MM.1S (cell line): Measurements from ENCODE around the gene KDM4D.

ENCODE experiments used
- DNase-seq: peaks from one replicate; pipeline ENCODE4 v3.0.0-alpha.2; 2015
- H2AFZ ChIP-seq: fragments of 300-600 bp; sonication (generic); 2 replicates; pipeline ENCODE4 v1.6.0; 2016; ENCODE audit warnings: antibody characterized with exemption, low read length
- H3F3A ChIP-seq: fragments of 300-600 bp; sonication (generic); 2 replicates; pipeline ENCODE4 v1.6.1; 2016; ENCODE audit warnings: mild to moderate bottlenecking, antibody characterized with exemption, low read length, moderate library complexity, mixed read lengths; ENCODE audit not compliant: insufficient read depth
- H3K27ac ChIP-seq: fragments of 300-600 bp; sonication (generic); 2 replicates; pipeline ENCODE4 v1.5.1; 2016; ENCODE audit warnings: mild to moderate bottlenecking, low read length
- H3K27me3 ChIP-seq: fragments of 300-600 bp; sonication (generic); replicated peaks from 2 replicates; pipeline ENCODE4 v1.6.0; 2016; ENCODE audit warnings: low read length; ENCODE audit not compliant: insufficient read depth
- H3K36me3 ChIP-seq: fragments of 300-600 bp; sonication (generic); replicated peaks from 2 replicates; pipeline ENCODE4 v1.6.1; 2016; ENCODE audit warnings: mild to moderate bottlenecking, low read length, mixed read lengths; ENCODE audit not compliant: insufficient read depth
- H3K4me1 ChIP-seq: fragments of 300-600 bp; sonication (generic); 2 replicates; pipeline ENCODE4 v1.6.1; 2016; ENCODE audit warnings: low read length, mixed read lengths
- H3K4me2 ChIP-seq: fragments of 300-600 bp; sonication (generic); 2 replicates; pipeline ENCODE4 v1.6.0; 2016; ENCODE audit warnings: low read depth, low read length
- H3K4me3 ChIP-seq: fragments of 300-600 bp; sonication (generic); 2 replicates; pipeline ENCODE4 v1.5.1; 2016; ENCODE audit warnings: low read length, mixed read lengths
- H3K79me2 ChIP-seq: fragments of 300-600 bp; sonication (generic); 2 replicates; pipeline ENCODE4 v1.6.1; 2016; ENCODE audit warnings: mixed run types, low read length, mixed read lengths
- H3K9ac ChIP-seq: fragments of 300-600 bp; sonication (generic); 2 replicates; pipeline ENCODE4 v1.6.1; 2016; ENCODE audit warnings: low read length, mixed read lengths
- H3K9me2 ChIP-seq: fragments of 300-600 bp; sonication (generic); replicated peaks from 2 replicates; pipeline ENCODE4 v1.6.1; 2016; ENCODE audit warnings: mild to moderate bottlenecking, low read length, mixed read lengths; ENCODE audit not compliant: insufficient read depth
- H3K9me3 ChIP-seq: fragments of 300-600 bp; sonication (generic); replicated peaks from 2 replicates; pipeline ENCODE4 v1.6.1; 2016; ENCODE audit warnings: mild to moderate bottlenecking, low read length, mixed read lengths; ENCODE audit not compliant: insufficient read depth
- H4K20me1 ChIP-seq: fragments of 300-600 bp; sonication (generic); 2 replicates; pipeline ENCODE4 v1.6.1; 2016; ENCODE audit warnings: mild to moderate bottlenecking, low read length, moderate library complexity, mixed read lengths; ENCODE audit not compliant: insufficient read depth
- EZH2 ChIP-seq: fragments of 300-600 bp; sonication (generic); optimal IDR thresholded peaks from 2 replicates; pipeline ENCODE3; 2017; ENCODE audit warnings: low read depth, mild to moderate bottlenecking, antibody characterized with exemption, low read length, mixed read lengths
- EZH2phosphoT487 ChIP-seq: fragments of 300-600 bp; sonication (generic); IDR thresholded peaks from 2 replicates; pipeline ENCODE4 v1.6.1; 2018; ENCODE audit warnings: antibody characterized with exemption, low read length
- TF ChIP-seq, protein P1 (sequence below): fragments of 300-600 bp; sonication (generic); IDR thresholded peaks from 2 replicates; pipeline ENCODE4 v1.5.1; 2016; ENCODE audit warnings: antibody characterized with exemption, low read length, mixed read lengths

Gene KDM4D

DNA sequence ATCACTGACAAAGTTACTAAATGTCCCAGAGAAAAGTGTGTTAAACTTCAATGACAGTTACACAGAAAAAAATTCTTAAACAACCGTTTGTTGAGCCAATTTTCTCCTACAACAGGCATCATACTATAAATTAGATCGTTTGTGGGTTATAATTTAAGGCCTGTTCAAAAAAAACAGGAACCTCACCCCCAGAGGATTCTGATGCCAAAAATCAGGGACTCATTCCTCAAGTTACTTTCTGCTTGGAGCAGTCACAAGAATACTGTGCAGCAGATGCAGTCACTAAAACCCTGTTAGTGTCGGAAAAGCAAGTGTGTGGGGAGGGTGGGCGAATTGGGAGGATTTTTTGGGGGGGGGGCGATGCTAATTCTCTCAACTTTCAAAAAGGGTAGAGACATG, 810 bp upstream of the KDM4D start:
- Histone ChIP-seq H3K79me2 (peaks cover 22% of the 10 kb centered on the region), H3K4me2 (peak overlapping the region; percentile 84), H4K20me1 (no peaks in the 10 kb centered on the region), H3K9me3 (no peaks in the 10 kb centered on the region), H3K9me2 (no peaks in the 10 kb centered on the region), H3F3A (no peaks in the 10 kb centered on the region), H3K27me3 (no peaks in the 10 kb centered on the region), H3K4me1 (peaks cover 13% of the 10 kb centered on the region), H3K9ac (peak overlapping the region; percentile 88), H3K27ac (no peak overlapping the region), H3K4me3 (peak overlapping the region; percentile 87), H2AFZ (no peak overlapping the region), H3K36me3 (peaks cover 21% of the 10 kb centered on the region; the same call in 1 of the 2 replicates)
- no peak for TF ChIP-seq EZH2
- TF ChIP-seq EZH2phosphoT487, result no peak
- TF ChIP-seq, protein P1, sequence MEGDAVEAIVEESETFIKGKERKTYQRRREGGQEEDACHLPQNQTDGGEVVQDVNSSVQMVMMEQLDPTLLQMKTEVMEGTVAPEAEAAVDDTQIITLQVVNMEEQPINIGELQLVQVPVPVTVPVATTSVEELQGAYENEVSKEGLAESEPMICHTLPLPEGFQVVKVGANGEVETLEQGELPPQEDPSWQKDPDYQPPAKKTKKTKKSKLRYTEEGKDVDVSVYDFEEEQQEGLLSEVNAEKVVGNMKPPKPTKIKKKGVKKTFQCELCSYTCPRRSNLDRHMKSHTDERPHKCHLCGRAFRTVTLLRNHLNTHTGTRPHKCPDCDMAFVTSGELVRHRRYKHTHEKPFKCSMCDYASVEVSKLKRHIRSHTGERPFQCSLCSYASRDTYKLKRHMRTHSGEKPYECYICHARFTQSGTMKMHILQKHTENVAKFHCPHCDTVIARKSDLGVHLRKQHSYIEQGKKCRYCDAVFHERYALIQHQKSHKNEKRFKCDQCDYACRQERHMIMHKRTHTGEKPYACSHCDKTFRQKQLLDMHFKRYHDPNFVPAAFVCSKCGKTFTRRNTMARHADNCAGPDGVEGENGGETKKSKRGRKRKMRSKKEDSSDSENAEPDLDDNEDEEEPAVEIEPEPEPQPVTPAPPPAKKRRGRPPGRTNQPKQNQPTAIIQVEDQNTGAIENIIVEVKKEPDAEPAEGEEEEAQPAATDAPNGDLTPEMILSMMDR, result no peak
- no peak for DNase-seq

DNA sequence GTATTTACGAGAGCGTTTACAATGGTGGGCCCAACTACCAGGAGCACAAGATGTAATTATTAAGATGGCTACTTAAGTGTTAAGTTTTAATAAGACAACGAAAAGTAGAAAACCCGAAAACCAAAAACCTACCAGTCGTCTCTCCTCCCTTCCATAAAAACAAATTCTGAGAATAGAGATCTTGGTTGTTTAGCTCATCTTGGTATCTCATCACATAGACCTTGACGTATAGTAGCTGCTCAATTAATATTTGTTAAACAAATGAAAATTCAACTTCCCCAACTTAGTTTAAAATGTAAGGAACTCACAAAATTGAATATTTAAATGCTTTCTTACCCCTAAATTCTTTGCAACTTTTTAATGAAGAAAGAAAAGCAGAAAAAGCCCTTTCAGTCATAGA, 669 bp downstream of the KDM4D start:
- TF ChIP-seq EZH2 (no peak), EZH2phosphoT487 (no peak)
- TF ChIP-seq, protein P1, result no peak
- peak overlapping the region; percentile 88; the same call in 1 of the 2 replicates for H3K9ac ChIP-seq
- H3K4me3 ChIP-seq, result peak overlapping the region; percentile 87
- H3K27ac ChIP-seq, result no peak overlapping the region
- no peaks in the 10 kb centered on the region for H3K9me3 ChIP-seq
- no peaks in the 10 kb centered on the region for H3F3A ChIP-seq
- DNase-seq, result no peak
- no peaks in the 10 kb centered on the region for H4K20me1 ChIP-seq
- peak overlapping the region; percentile 65; the same call in 1 of the 2 replicates for H3K4me2 ChIP-seq
- no peaks in the 10 kb centered on the region for H3K9me2 ChIP-seq
- peaks cover 22% of the 10 kb centered on the region for H3K79me2 ChIP-seq
- H3K36me3 ChIP-seq, result peaks cover 14% of the 10 kb centered on the region; the same call in 1 of the 2 replicates
- no peaks in the 10 kb centered on the region for H3K27me3 ChIP-seq
- peak overlapping the region; percentile 95 for H2AFZ ChIP-seq
- H3K4me1 ChIP-seq, result peaks cover 13% of the 10 kb centered on the region

DNA sequence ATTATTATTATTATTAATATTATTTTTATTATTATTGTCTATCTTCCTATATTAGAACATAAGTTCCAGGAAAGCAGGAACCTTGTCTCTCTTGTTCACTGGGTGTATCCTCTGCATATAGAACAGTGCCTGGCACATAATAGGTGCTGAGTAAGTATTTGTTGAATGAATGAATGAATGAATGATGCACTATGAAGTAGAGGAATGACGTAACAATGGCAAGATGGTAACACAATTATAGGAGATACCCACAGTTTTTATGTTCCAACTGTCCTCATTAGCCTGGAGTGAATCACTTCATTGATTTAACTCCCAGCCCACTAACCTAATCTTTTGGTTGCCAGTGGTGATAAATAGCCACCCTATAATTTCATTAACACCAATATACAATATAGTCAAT, 2.1 kb downstream of the KDM4D start:
- H2AFZ ChIP-seq, result no peak overlapping the region
- no peaks in the 10 kb centered on the region for H3K9me2 ChIP-seq
- H3F3A ChIP-seq, result no peaks in the 10 kb centered on the region
- H3K27me3 ChIP-seq, result no peaks in the 10 kb centered on the region
- peaks cover 22% of the 10 kb centered on the region for H3K79me2 ChIP-seq
- H3K9ac ChIP-seq, result no peak overlapping the region
- H3K9me3 ChIP-seq, result no peaks in the 10 kb centered on the region
- DNase-seq, result no peak
- no peak overlapping the region for H3K27ac ChIP-seq
- no peaks in the 10 kb centered on the region for H4K20me1 ChIP-seq
- no peak for TF ChIP-seq EZH2phosphoT487
- TF ChIP-seq EZH2, result no peak
- TF ChIP-seq, protein P1, result no peak
- no peak overlapping the region for H3K4me3 ChIP-seq
- H3K4me2 ChIP-seq, result no peak overlapping the region
- H3K36me3 ChIP-seq, result peaks cover 6% of the 10 kb centered on the region; the same call in 1 of the 2 replicates
- peaks cover 13% of the 10 kb centered on the region for H3K4me1 ChIP-seq
